Measurements from ENCODE around the gene CAND1. TPM values are rescaled to one million over a fixed set of nuclear protein-coding genes. Genes with fewer than 3 reads are reported as not detected.
"Not testable (repeated sequence)": the region's sequence is repeated elsewhere in the genome, so short reads cannot be mapped to it uniquely, and the experiment has no call there.

CAND1 gene
- total RNA-seq, 1 donor from 2014 or later = 86.0 TPM

DNA sequence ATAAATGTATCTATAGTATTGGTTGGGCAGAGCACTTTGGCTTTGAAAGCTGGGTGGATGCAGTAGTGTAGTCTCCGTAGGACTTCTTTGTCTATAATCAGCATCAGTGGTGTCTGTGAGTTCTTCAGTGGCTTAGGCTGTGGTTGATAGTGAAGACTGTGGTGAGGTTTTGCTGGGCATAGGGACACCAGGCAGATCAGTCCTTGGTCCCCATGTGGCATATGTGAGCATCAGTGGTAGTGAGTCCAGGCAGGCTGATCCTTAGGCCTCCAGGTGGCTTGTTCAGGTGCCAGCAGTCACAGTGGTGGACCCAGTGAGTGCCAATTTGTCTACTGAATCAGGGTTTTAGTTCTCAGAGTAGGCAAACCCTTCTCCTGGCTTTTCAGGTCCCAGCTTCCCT is 70.4 kb downstream of the CAND1 start:
- DNase-seq (ENCODE audit: low read depth) = no peak

DNA sequence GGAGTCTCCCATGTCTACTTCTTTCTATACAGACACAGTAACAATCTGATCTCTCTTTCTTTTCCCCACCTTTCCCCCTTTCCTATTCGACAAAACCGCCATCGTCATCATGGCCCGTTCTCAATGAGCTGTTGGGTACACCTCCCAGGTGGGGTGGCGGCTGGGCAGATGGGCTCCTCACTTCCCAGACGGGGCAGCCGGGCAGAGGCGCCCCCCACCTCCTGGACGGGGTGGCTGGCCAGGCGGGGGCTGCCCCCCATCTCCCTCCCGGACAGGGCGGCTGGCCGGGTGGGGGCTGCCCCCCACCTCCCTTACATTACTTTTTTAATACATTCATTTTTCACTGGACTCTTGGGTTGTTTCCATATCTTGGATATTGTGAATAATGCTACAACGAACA is 71.9 kb downstream of the CAND1 start:
- DNase-seq (ENCODE audit: low read depth) = not testable (repeated sequence)

DNA sequence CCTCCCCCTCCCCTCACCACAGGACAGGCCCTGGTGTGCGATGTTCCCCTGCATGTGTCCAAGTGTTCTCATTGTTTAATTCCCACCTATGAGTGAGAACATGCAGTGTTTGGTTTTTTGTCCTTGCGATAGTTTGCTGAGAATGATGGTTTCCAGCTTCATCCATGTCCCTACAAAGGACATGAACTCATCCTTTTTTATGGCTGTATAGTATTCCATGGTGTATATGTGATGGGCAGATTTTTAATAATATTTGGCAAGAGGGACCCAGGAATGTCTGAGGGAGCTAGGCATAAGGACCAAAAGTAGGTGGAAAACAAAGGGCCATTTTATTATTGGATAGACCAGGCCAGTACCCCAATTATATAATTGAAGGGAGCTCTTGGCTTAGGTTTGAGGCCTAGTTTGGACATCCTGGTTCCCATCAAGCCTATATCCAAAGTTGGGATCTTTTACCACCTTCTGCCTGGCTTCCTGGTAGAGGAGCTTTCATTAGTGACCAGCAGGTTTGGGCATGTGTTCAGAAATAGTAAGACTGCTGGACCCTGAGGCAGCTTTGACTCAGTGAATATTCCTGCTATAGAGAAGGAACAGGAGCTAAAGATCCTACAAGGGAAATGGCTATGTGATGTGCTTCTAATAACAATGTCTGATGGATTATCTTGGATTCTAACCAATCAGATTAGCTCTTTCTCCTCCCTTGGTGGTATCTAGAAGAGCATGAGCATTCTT is 76.0 kb downstream of the CAND1 start:
- DNase-seq (ENCODE audit: low read depth) = no peak

DNA sequence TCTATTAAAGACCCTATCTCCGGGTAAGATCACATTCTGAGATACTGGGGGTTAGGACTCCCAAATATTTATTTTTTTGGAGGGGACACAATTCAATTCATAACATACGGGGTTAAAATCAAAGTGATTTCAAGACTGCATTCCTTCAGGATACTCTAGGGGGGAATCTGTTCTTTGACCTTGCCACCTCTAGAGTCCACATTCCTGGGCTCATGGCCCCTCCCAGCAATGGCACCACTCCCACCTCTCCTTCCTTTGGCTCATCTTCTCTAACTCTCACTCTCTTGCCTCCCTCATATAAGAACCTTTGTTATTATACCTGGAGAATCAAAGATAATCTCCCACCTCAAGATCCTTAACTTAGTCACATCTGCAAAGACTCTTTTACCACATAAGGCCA is 79.5 kb downstream of the CAND1 start:
- DNase-seq (ENCODE audit: low read depth) = no peak

DNA sequence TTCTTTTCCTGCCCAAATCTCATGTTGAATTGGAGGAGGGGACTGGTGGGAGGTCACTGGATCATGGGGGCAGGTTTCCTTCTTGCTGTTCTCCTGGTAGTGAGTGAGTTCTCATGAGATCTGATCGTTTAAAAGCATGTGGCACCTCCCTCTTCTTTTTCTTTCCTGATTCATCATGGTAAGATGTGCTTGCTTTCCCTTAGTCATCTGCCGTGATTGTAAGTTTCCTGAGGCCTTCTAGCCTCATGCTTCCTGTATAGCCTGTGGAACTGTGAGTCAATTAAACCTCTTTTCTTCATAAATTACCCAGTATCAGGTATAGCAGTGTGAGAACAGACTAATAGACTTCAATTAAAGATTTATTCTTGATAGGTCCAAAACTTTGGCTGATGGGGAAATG is 83.5 kb downstream of the CAND1 start:
- DNase-seq (ENCODE audit: low read depth) = no peak

DNA sequence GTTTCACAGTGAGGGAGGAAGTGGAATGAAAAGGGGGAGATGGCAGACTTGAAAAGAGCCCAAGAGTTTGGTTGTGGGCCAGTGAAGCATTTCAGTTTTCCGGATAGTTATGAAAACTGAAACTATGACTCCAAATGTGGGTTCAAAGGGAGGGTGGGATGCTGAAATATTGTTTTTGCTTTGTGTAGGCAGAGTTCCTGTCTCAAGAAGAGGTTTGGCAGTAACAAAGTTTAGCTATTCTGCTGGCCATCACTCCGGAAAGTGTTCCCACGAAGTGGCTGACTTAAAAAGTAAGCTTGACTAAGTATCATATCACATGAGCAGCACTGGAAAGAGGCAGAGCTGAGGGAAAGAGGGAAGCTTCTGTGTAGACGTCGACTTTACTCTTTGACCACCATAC is 85.2 kb downstream of the CAND1 start:
- peak; percentile 49 for DNase-seq (ENCODE audit: low read depth)

DNA sequence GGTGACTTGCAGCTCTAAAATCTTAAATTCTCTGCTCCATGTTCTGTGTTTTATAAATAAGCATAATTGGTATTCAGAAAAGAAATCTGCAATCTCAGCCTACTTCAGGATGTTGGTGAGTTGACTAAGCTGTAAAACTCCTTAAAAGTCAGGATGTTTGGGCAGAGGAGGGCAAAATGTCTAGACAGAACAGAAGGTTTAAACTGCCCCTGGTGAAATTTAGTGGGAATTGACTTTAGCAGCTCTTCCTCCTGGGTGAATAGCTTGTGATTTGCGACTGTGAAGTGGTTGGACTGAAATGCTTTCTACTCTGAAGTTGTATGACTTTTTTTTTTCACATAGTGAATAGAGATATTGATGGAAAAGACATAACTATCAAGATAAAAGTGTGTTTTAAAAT is 85.8 kb downstream of the CAND1 start:
- peak; percentile 36 for DNase-seq (ENCODE audit: low read depth)

DNA sequence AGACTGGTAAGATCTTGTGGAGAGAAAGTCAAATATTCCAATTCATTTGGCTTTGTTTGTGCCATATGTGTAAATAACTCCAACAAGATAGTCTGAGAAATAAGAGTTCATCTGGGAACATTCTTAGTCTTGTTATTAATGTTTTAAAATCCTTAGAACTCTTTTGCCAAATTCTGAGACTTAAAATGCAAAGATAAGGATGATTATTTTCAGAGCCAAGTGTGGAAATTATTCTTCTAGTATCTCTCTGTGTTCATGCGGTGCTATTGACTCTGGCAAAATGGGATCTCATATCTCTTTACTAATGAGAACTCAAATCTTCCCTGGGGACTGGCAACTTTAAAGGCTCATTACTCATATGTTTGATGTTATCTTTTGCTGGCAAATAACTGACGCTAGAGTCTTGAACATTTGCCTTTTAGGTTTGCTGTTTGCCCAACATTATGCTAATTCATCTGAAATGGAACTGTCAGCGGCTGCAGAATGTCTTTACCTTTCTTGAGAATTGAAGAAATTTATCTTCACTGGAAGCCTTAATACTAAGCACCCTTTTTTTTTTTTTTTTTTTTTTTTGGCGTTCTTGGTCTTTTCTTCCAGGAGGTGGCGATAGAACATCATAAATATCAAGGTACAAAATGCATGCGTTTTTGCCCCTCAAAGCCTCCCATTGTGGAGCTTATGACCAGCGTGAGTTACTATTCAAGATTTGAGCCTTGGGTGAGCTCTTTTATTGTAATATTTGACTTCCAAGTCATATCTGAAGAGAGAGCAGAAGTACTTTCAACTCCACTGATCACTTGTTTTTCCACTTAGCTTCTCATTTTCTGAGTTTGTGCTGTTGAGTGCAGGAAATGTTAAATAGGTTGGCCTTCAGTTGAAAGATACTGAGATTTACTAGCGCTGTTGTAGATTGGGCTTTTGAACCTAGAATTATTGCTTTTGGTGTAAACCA is 86.5 kb downstream of the CAND1 start:
- peak; percentile 91 for DNase-seq (ENCODE audit: low read depth)

DNA sequence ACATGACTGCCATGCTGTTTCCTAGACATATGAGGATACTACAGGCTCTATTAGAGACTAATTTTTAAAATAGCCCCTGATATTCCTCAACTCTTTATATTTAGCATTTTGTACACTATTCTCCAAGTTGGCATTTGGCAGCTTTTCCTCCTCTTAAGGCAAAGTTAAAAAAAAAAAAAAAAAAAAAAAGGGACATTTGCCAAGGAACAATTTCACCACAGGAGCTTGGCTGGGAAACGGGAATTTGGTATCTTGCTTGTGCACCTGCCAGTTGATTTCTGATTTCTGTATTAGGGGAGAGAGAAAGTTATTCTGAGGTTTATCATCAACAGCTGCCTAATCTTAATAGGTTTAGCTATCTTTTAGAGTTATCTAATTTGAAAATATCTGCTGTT is 87.2 kb downstream of the CAND1 start:
- peak; percentile 86 for DNase-seq (ENCODE audit: low read depth)

DNA sequence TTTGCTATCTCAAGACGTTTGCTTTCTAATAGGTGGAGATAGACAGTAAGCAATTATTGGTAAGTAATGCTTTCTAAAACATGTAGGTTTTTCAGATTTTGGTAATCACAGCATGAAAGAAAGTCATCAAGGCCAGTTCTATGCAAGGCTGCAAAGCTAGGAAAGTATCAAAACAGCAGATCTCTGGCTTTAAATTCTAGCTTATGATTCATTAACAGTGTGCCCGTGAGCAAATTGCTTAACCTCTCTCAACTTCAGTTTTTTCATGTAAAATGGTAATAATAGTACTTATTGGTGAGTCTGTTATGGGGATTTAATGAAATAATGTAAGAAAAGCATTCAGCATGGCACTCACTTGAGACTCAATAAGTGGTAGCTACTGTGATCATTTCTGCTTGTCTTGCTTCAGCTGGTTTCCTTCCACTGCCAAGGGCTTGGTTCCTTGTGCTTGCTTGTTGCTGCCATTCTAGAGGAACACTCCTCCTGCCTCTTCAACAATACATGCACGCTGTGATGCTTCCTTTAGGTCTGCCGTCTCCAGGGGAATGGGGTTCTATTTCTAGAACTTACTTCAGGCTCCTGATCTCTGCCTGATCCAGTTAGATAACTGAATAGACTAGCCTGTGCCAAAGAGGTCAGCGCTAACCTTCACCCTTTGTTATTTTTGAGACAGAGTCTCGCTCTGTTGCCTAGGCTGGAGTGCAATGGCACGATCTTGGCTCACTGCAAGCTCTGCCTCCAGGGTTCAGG is 88.4 kb downstream of the CAND1 start:
- DNase-seq (ENCODE audit: low read depth) = peak; percentile 57

DNA sequence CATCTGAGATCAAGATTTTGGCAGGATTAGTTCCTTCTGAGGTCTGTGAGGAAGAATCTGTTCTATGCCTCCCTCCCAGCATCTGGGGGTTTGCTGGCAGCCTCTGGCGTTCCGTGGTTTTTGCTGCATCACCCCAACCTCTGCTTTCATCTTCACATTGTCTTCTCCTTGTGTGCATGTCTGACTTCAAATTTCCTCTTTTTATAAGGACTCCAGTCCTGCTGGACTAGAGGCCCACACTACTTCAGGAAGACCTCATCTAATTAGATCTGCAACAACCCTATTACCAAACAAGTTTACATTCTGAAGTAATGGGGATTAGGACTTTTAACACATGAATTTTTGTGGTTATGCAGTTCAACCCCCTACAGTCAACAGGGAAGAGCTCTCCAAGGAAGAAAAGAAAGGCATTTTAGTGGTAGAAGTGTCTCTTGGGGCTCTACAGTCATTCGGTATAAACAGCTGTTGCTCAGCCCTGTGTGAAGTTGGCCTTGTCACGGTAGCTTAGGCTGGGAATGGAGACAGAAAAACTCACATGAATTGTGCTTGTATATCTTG is 89.7 kb downstream of the CAND1 start:
- DNase-seq (ENCODE audit: low read depth) = peak; percentile 97

DNA sequence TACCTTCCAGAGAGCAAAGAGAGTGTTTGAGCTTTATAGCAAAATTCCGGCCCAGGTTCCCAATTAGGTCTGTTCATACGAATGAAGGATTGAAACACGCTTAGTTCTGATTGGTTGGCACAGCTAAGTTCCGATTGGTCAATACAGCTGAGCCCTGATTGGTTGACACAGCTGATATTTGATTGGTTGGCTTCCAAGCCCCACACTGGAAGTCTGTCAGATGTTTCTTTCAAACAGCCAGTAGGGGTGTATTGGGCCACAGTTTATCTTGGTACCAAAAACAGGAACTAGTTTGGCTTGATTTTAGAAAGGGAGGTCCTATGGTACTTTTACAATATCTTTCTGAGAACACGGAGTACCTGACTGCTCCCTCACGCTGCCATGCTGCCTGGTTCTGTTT is 93.4 kb downstream of the CAND1 start:
- DNase-seq (ENCODE audit: low read depth) = no peak

DNA sequence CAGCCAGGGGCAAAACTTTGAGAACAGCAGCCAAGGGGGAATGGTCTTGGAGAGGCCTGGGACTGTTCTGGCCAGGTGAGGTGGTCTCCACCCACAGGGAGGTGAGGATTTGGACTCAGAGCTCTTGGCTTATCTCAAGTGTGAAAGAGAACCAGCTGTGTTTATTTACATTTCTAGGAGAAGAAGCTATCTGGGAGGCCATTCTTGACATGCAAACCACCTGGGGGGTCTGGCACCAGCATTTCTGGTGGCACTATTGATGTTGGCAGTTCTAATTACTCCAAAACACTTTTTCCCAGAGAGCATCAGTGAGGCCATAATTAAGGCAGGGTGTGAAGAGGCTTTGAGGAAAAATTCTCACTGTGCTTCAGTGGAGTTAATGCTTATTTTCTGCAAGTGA is 95.1 kb downstream of the CAND1 start:
- no peak for DNase-seq (ENCODE audit: low read depth)

DNA sequence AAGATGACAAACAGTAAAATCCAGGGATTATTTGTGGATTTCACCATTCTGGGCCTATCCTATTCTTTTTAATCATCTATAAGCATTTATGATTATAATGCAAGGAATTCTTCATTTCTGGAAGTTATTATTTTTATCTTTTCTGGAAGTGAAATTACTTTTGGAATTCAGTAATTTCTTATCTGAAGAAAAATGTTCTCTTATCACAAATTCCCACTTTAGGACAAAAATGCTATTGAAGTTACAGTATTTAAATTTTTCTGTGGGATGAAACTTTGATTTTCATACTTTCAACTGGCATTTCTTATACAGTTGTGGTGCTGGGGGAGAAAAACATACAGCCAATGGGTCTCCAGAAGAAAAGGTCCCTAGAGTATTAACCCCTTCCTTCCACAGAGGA is 96.0 kb downstream of the CAND1 start:
- DNase-seq (ENCODE audit: low read depth) = no peak

DNA sequence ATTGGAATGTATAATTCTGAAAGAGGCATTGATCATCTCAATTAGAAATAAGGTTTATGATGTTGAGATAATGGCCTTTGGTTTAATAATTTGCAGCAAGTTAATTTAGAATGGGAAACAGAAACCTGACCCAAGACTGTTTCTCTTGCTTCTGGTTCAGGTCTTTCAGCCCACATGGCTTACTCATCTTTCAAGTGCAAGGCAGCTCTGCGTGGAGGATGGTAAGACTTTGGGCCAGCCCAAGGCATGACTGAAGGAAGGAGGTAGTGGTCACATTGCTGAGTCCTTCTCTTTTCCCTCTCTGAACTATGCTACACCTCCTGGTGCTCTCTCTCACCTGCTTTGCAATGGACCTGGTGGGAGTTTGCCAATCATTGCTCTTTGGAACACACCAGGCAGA is 98.7 kb downstream of the CAND1 start:
- peak; percentile 46 for DNase-seq (ENCODE audit: low read depth)
